Measurements from ENCODE around the gene EXOC3.

The EXOC3 gene

DNA sequence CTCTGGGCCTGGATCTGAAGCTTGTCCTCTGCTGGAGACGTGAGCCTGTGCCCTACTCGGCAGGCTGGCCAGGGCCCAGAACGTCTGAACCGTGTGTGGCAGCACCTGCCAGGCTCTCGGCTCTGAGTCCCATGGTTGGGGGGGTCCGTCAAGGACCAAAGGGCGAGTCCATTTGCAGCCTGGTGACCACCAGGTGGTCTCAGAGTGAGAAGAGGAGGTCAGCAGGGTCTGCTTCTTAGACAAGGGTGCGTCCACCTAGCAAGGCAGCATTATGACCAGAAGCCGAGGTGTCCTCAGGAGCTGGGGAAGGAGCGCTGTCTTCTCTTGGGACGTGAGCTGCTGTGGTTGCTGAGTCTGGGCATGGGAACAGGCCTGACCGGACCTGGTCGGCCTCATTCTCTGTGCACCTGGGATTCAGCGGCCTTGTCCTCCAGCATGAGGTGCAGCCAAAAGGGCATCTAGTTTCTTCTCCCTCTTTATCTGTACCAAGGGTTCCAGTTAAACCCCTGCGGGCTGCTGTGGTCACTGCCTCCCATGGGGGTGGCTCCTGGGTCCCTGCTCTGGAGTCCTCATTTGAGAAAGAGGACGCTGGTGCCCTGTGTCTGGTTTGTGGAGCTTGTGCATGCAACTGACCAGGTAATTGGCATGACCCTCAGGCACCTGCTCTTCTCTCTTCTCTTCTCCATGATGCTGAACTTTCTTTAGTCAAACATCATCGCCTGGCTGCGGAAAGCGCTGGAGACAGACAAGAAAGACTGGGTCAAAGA is 14.4 kb downstream of the EXOC3 start:
- H3K27ac ChIP-seq, result no peak overlapping the region
- no peak for TF ChIP-seq ZFX (IDR thresholded peaks at IDR 0.05)
- TF ChIP-seq, protein P1, sequence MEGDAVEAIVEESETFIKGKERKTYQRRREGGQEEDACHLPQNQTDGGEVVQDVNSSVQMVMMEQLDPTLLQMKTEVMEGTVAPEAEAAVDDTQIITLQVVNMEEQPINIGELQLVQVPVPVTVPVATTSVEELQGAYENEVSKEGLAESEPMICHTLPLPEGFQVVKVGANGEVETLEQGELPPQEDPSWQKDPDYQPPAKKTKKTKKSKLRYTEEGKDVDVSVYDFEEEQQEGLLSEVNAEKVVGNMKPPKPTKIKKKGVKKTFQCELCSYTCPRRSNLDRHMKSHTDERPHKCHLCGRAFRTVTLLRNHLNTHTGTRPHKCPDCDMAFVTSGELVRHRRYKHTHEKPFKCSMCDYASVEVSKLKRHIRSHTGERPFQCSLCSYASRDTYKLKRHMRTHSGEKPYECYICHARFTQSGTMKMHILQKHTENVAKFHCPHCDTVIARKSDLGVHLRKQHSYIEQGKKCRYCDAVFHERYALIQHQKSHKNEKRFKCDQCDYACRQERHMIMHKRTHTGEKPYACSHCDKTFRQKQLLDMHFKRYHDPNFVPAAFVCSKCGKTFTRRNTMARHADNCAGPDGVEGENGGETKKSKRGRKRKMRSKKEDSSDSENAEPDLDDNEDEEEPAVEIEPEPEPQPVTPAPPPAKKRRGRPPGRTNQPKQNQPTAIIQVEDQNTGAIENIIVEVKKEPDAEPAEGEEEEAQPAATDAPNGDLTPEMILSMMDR (conservative IDR thresholded peaks at IDR 0.05), result no peak

DNA sequence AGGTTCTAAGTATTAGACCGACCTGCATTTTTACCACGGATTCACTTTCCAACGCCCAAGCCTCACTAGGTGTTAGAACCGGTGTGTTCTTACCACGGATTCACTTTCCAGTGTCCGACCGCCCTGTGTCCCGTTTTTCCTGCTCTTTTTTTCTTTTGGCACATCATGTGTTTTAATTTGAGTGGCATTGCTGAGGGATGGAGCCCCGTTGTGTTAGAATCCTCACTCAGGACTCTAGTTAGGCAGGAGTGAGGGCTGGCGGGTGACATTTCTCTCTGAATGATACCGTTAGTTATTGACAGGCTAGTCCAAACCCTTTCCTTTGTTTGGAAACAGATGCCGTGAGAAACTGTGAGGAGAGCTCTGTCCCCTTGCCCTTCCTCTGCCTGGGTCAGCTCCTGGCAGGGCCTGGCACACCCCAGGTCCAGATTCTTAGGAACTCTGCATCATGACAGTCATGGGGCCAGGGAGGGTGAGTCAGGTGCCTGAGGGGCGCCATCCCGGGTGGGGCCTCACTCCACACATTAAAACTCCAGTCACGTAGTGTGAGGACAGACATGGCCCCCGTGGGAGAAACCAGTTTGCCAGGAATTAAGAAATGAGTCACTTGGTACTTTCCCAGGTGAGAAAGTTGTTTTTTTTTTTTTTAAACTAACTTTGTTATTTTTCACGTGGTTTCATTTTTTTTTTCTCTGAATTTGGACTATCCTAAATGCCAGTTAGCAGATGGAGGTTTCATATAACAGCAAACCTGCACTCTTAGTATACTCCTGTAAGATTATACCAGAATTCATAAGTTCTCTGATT is 15.8 kb downstream of the EXOC3 start:
- TF ChIP-seq, protein P1 (conservative IDR thresholded peaks at IDR 0.05), result no peak
- no peak for TF ChIP-seq ZFX (IDR thresholded peaks at IDR 0.05)
- H3K27ac ChIP-seq, result no peak overlapping the region

DNA sequence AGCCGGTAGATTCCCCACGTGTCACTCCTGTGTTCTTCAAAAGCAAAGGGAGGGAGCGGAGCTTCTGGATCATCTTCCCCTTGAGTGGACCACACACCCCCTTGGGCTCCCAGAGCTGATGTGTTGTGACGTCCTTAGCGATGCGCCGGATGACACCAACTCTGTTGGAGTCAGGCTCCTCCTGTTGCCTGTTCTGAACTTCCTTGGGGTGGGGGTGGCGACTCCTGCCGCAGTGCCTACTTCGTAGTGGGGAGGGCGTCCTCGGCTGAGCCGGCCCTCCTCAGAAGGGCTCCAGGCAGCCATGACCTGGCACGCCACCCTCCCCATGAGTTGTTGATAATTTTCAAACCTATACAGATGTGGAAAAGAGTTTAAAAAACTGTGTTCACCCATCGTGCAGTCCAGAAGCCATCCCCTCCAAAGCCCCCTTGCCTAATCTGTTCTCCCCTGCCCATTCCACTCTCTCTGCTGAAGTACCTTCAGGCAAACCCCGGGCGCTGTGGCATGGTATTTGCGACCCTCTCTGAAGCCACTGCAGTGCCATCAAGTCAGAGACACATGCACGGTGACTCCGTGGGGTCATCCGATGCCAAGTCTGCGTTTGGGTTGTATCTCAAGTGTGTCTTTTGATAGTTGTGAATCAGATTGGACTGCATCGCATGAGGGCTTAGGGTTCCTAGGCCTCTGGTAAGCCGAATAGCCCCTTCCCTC is 16.7 kb downstream of the EXOC3 start:
- H3K27ac ChIP-seq, result no peak overlapping the region
- TF ChIP-seq, protein P1 (conservative IDR thresholded peaks at IDR 0.05), result no peak

DNA sequence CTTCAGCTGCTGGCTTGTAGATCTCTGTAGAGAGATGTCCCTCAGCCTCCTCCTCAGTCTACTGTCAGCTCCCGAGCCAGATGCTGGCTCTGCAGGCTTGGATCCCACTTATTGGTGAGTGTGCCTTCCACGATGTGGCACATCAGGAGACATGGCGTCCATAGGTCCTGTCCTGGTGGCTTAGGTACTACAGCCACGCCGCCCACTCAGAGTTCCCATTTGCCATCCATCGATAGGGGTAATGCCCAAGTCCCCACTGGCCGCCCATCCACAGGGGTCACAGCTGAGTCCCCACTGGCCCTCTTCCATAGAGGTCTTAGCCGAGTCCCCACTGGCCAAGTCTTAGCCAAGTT is 17.3 kb downstream of the EXOC3 start:
- H3K27ac ChIP-seq, result no peak overlapping the region
- TF ChIP-seq, protein P1 (conservative IDR thresholded peaks at IDR 0.05), result no peak
- no peak for TF ChIP-seq ZFX (IDR thresholded peaks at IDR 0.05)

DNA sequence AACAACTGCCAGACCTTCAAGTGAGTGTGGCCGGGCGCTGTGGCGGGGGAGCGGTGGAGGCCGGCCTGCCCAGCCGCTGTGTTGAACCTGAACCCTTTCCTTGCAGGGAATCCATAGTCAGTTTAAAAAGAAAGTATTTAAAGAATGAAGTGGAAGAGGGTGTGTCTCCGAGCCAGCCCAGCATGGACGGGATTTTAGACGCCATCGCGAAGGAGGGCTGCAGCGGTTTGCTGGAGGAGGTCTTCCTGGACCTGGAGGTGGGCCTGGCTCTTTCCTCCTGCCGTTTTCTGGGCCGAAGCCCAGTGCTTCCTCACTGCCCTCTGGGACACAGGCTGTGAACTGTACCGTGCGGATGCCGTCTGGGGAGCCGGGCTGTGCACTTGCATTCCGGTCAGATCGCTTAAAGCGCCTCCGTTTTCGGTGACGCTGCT is 19.1 kb downstream of the EXOC3 start:
- H3K27ac ChIP-seq, result no peak overlapping the region
- no peak for TF ChIP-seq ZFX (IDR thresholded peaks at IDR 0.05)
- TF ChIP-seq, protein P1 (conservative IDR thresholded peaks at IDR 0.05), result no peak

DNA sequence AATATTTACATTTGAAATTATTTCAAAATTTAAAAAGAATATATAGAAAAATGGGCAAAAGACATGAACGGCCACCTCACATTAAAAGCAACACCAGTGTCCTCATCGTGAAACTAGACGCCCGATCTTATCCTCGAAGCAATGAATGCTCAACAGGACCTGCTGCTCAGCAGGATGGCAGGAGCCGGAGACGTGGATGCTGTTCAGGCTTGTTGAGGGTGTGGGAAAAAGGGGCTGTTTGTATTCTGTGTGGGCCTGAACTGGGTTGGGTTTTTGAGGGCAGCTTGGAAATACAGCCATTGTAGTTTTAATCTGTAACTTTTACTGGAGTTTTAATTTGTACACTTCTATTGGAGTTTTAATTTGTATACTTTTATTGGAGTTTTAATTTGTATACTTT is 20.3 kb downstream of the EXOC3 start:
- TF ChIP-seq, protein P1 (conservative IDR thresholded peaks at IDR 0.05), result no peak
- no peak for TF ChIP-seq ZFX (IDR thresholded peaks at IDR 0.05)
- no peak overlapping the region for H3K27ac ChIP-seq

DNA sequence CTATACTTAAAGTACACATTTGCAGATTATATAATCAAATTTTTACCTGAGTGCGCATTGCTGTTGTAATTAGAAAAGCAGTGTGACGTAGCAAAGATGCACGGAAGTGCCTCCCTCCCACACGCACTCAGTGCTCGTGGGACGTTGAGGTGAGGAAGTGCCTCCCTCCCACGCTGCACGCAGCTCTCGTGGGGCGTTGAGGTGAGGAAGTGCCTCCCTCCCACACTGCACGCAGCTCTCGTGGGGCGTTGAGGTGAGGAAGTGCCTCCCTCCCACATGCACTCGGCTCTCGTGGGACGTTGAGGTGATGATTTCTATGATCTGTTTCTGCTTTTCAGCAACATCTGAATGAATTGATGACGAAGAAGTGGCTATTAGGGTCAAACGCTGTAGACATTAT is 21.0 kb downstream of the EXOC3 start:
- TF ChIP-seq ZFX (IDR thresholded peaks at IDR 0.05), result no peak
- TF ChIP-seq, protein P1 (conservative IDR thresholded peaks at IDR 0.05), result no peak
- no peak overlapping the region for H3K27ac ChIP-seq
